Measurements from ENCODE around the gene WIPF3.

DNA sequence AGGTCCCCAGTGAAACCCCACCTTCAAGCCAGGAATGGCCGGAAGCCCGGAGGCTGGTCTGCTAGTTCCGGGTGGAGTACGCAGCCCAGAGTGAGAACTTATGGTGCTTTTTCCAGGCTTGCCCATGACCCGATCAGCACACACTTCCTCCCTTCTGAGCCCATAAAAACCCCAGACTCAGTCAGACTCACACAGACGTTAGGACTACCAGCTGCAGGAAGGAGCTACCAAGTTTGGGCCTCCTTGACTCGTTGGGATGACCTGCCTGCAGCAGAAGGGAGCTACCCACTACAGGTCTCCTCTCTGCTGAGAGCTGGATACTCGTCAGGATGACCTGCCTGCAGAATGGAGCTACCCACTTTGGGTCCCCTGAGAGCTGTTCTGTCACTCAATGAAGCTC is 144.2 kb downstream of the WIPF3 start:
- TF ChIP-seq, protein P1, sequence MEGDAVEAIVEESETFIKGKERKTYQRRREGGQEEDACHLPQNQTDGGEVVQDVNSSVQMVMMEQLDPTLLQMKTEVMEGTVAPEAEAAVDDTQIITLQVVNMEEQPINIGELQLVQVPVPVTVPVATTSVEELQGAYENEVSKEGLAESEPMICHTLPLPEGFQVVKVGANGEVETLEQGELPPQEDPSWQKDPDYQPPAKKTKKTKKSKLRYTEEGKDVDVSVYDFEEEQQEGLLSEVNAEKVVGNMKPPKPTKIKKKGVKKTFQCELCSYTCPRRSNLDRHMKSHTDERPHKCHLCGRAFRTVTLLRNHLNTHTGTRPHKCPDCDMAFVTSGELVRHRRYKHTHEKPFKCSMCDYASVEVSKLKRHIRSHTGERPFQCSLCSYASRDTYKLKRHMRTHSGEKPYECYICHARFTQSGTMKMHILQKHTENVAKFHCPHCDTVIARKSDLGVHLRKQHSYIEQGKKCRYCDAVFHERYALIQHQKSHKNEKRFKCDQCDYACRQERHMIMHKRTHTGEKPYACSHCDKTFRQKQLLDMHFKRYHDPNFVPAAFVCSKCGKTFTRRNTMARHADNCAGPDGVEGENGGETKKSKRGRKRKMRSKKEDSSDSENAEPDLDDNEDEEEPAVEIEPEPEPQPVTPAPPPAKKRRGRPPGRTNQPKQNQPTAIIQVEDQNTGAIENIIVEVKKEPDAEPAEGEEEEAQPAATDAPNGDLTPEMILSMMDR (conservative IDR thresholded peaks at IDR 0.05; ENCODE audit: low read length): no peak
- TF ChIP-seq EZH2phosphoT487 (IDR thresholded peaks at IDR 0.05; ENCODE audit: borderline replicate concordance): no peak

Data from Loucy (cell line).